DMS153 treated with DMSO at 0.1 percent for 48 hours (cell line): Measurements from ENCODE around the gene MRPS34.

ENCODE experiments used
- DNase-seq: peaks from one replicate; lab custom pipeline; 2025; ENCODE audit not compliant: unreplicated experiment; lab: John Stamatoyannopoulos, UW

Gene MRPS34

GRCh38 chr16:1731603-1732002, 41.3 kb downstream of the MRPS34 start:
- DNase-seq: no peak

GRCh38 chr16:1731073-1731472, 41.9 kb downstream of the MRPS34 start:
- DNase-seq: no peak

GRCh38 chr16:1729445-1729844, 43.5 kb downstream of the MRPS34 start:
- no peak for DNase-seq

GRCh38 chr16:1729026-1729425, 43.9 kb downstream of the MRPS34 start:
- no peak for DNase-seq

GRCh38 chr16:1727651-1728624, 45.0 kb downstream of the MRPS34 start:
- no peak for DNase-seq

- DNase-seq: no peak
These were observed 46.1 kb downstream of the MRPS34 start for GRCh38 chr16:1726661-1727502.

- DNase-seq: no peak
These were observed 48.4 kb downstream of the MRPS34 start for GRCh38 chr16:1724491-1724890.

- peak; percentile 4 for DNase-seq
These were observed 49.3 kb downstream of the MRPS34 start for GRCh38 chr16:1723450-1724147.
